OCI-LY1 (cell line): Measurements from ENCODE around the gene HAUS3.

ENCODE experiments used
- CTCF ChIP-seq: fragments of 200-600 bp; sonication (generic), shearing (Covaris generic); IDR thresholded peaks from 2 replicates; pipeline ENCODE4 v1.5.1; 2017; ENCODE audit warnings: mild to moderate bottlenecking, antibody characterized with exemption, low read length, moderate library complexity, mixed read lengths
- EZH2 ChIP-seq: fragments of 200-600 bp; sonication (generic), shearing (Covaris generic); IDR thresholded peaks from 2 replicates; pipeline ENCODE4 v1.8.0; 2017; ENCODE audit warnings: borderline replicate concordance, mixed run types, mild to moderate bottlenecking, antibody characterized with exemption, low read length, moderate library complexity, mixed read lengths

- TF ChIP-seq CTCF (no peak), EZH2 (no peak)
These were observed 14.3 kb upstream of the HAUS3 start for GRCh38 chr4:2256156-2256731.
